T-cell (primary cell): ENCODE measurements around the gene LRRC4C. TPM values are rescaled to one million over a fixed set of nuclear protein-coding genes. Genes with fewer than 3 reads are reported as not detected.

Experiments
- ATAC-seq, 4 experiments: fragments of 200-7000 bp in 3 of 4; fragments of 150-1000 bp in 1 of 4; cut with Tn5 transposase; replicated peaks in 1 of 4; 1 replicate in 3 of 4; 2 replicates in 1 of 4; pipeline ENCODE4 v1.10.0; 2021; ENCODE audit warnings: moderate library complexity in 3 of 4, mild to moderate bottlenecking in 2 of 4, moderate number of reproducible peaks in 1 of 4
- CTCF ChIA-PET, 2 donors: fragments of 300-600 bp; sonication (Branson Sonifier 250); formaldehyde crosslinking; loops; one replicate each; lab custom pipeline; 2022; ENCODE audit warnings: antibody characterized with exemption in 2 of 2; lab: Charles Lee
- POLR2A ChIA-PET, 2 donors: fragments of 300-600 bp; sonication (Branson Sonifier 250); formaldehyde crosslinking; loops; one replicate each; lab custom pipeline; 2022; ENCODE audit warnings: antibody characterized with exemption in 2 of 2; lab: Charles Lee
- DNase-seq, 35 experiments: peaks; one replicate each; pipeline versions ENCODE4 v3.0.0 to v3.0.0-alpha.2; 2013 to 2023
- H3K27ac ChIP-seq: one replicate; pipeline ENCODE4 v1.5.1; 2013; ENCODE audit warnings: low read length
- H3K27me3 ChIP-seq, 2 experiments: replicated peaks in 1 of 2; 1 replicate in 1 of 2; 2 replicates in 1 of 2; pipeline versions ENCODE4 v1.6.1 to v1.7.0; 2013; ENCODE audit warnings: low read length in 1 of 2, mixed read lengths in 1 of 2; ENCODE audit not compliant: control insufficient read depth in 2 of 2, insufficient read depth in 2 of 2; ENCODE audit errors: extremely low read depth in 1 of 2
- H3K36me3 ChIP-seq, 2 donors: 1 replicate in 1 of 2; 2 replicates in 1 of 2; pipeline versions ENCODE4 v1.6.1 to v1.7.0; 2013; ENCODE audit warnings: low read length in 1 of 2; ENCODE audit not compliant: control insufficient read depth in 2 of 2, insufficient read depth in 1 of 2; ENCODE audit errors: extremely low read depth in 1 of 2
- H3K4me1 ChIP-seq, 2 experiments: 1 replicate in 1 of 2; 2 replicates in 1 of 2; pipeline versions ENCODE4 v1.6.1 to v1.7.0; 2013; ENCODE audit warnings: low read length in 2 of 2, mixed read lengths in 1 of 2; ENCODE audit not compliant: insufficient read depth in 2 of 2, control insufficient read depth in 1 of 2; ENCODE audit errors: extremely low read depth in 1 of 2
- H3K4me3 ChIP-seq, 2 donors: 1 replicate in 1 of 2; 2 replicates in 1 of 2; pipeline versions ENCODE4 v1.5.1 to v1.7.0; 2013; ENCODE audit warnings: mild to moderate bottlenecking in 2 of 2, low read length in 1 of 2, moderate library complexity in 1 of 2; ENCODE audit not compliant: control insufficient read depth in 1 of 2; ENCODE audit errors: extremely low read depth in 1 of 2
- H3K9me3 ChIP-seq: 2 replicates; pipeline ENCODE4 v1.7.0; 2013
- H3K27ac Mint-ChIP-seq, 2 donors: one replicate each; pipeline ENCODE4 v1.8.0; 2020 to 2021; ENCODE audit warnings: mild to moderate bottlenecking in 2 of 2, mixed read lengths in 2 of 2
- H3K27me3 Mint-ChIP-seq, 2 donors: one replicate each; pipeline ENCODE4 v1.8.0; 2021 to 2022; ENCODE audit warnings: mixed read lengths in 2 of 2
- H3K36me3 Mint-ChIP-seq: one replicate; pipeline ENCODE4 v1.8.0; 2021; ENCODE audit warnings: mixed read lengths
- H3K4me1 Mint-ChIP-seq, 3 donors: one replicate each; pipeline ENCODE4 v1.8.0; 2020 to 2022; ENCODE audit warnings: mixed read lengths in 3 of 3, mild to moderate bottlenecking in 1 of 3
- H3K4me3 Mint-ChIP-seq, 3 donors: one replicate each; pipeline ENCODE4 v1.8.0; 2020 to 2022; ENCODE audit warnings: mild to moderate bottlenecking in 3 of 3, mixed read lengths in 3 of 3, moderate library complexity in 3 of 3
- H3K9me3 Mint-ChIP-seq, 3 donors: one replicate each; pipeline ENCODE4 v1.8.0; 2020 to 2022; ENCODE audit warnings: mixed read lengths in 3 of 3
- WGBS: methylation state at CpG from one replicate; pipeline ENCODE4 v1.1.5; 2013; ENCODE audit warnings: missing lambda C conversion rate; ENCODE audit not compliant: insufficient coverage; 5-methylcytosine and 5-hydroxymethylcytosine counted together
- total RNA-seq, 35 experiments: library from RNA in 6 of 35; stranded (reverse) in 6 of 35; fragments of 120-200 nt in 1 of 35; gene quantifications; one replicate each; pipeline versions ENCODE4 v1.2.1 to v1.2.4 and lab custom pipeline; 2013 to 2026

LRRC4C gene
- total RNA-seq, 5 donors from 2014 or later (not counting 1 experiment from before 2014, with no cell fraction given), result not detected

- ChIA-PET POLR2A (no interaction called here), CTCF (no interaction called here)
- Histone ChIP-seq H3K4me1 (no peaks in the 10 kb centered on the region), H3K27me3 (no peaks in the 10 kb centered on the region), H3K9me3 (no peaks in the 10 kb centered on the region), H3K36me3 (no peaks in the 10 kb centered on the region), H3K27ac (no peak overlapping the region), H3K4me3 (no peak overlapping the region)
- H3K4me1 Mint-ChIP-seq, result no peaks in the 10 kb centered on the region
- no peaks in the 10 kb centered on the region for H3K36me3 Mint-ChIP-seq
- H3K4me3 Mint-ChIP-seq, result no peak overlapping the region
- DNase-seq (no peak), ATAC-seq (no peak)
- WGBS, result no CpG with 5 or more reads among the region's 3 CpGs
- H3K9me3 Mint-ChIP-seq, result peaks cover 4 to 25% (median 18%) of the 10 kb centered on the region in 3 donors
- no peak overlapping the region for H3K27ac Mint-ChIP-seq
- H3K27me3 Mint-ChIP-seq, result no peaks in the 10 kb centered on the region
Observed at GRCh38 chr11:41289408-41289807, 170.0 kb downstream of the LRRC4C start.

- ATAC-seq, result no peak
- CTCF ChIA-PET, result no interaction called here
Observed at GRCh38 chr11:41286751-41287150, 172.7 kb downstream of the LRRC4C start.

GRCh38 chr11:41284354-41284753 lies 175.1 kb downstream of the LRRC4C start:
- ATAC-seq (no peak), DNase-seq (no peak)
- H3K36me3 Mint-ChIP-seq, result no peaks in the 10 kb centered on the region
- H3K4me3 ChIP-seq, result no peak overlapping the region
- no peaks in the 10 kb centered on the region for H3K36me3 ChIP-seq
- ChIA-PET POLR2A (no interaction called here), CTCF (no interaction called here)
- no peak overlapping the region for H3K27ac Mint-ChIP-seq
- H3K4me1 ChIP-seq, result no peaks in the 10 kb centered on the region
- H3K27me3 ChIP-seq, result no peaks in the 10 kb centered on the region
- 80% methylated on average over 2 of the region's 3 CpGs for WGBS
- no peaks in the 10 kb centered on the region for H3K27me3 Mint-ChIP-seq
- H3K9me3 ChIP-seq, result no peaks in the 10 kb centered on the region
- no peaks in the 10 kb centered on the region for H3K4me1 Mint-ChIP-seq
- peaks cover 12 to 17% (median 15%) of the 10 kb centered on the region in 3 donors for H3K9me3 Mint-ChIP-seq
- no peak overlapping the region for H3K27ac ChIP-seq
- H3K4me3 Mint-ChIP-seq, result no peak overlapping the region

More at GRCh38 chr11:41286751-41287150, 172.7 kb downstream of the LRRC4C start:
- H3K4me3 Mint-ChIP-seq, result no peak overlapping the region
- no peaks in the 10 kb centered on the region for H3K36me3 ChIP-seq
- H3K4me3 ChIP-seq, result no peak overlapping the region
- H3K4me1 ChIP-seq, result no peaks in the 10 kb centered on the region
- no peak for DNase-seq
- H3K9me3 ChIP-seq, result no peaks in the 10 kb centered on the region
- peaks cover 9 to 22% (median 15%) of the 10 kb centered on the region in 3 donors for H3K9me3 Mint-ChIP-seq
- no peak overlapping the region for H3K27ac Mint-ChIP-seq
- H3K27me3 Mint-ChIP-seq, result no peaks in the 10 kb centered on the region
- H3K36me3 Mint-ChIP-seq, result no peaks in the 10 kb centered on the region
- no peaks in the 10 kb centered on the region for H3K4me1 Mint-ChIP-seq
- H3K27ac ChIP-seq, result no peak overlapping the region
- POLR2A ChIA-PET, result no interaction called here
- H3K27me3 ChIP-seq, result no peaks in the 10 kb centered on the region

GRCh38 chr11:41283191-41283930 lies 176.1 kb downstream of the LRRC4C start:
- Mint-ChIP-seq H3K9me3 (peaks cover 13 to 18% (median 17%) of the 10 kb centered on the region in 3 donors), H3K27me3 (no peaks in the 10 kb centered on the region), H3K4me3 (no peak overlapping the region), H3K4me1 (no peaks in the 10 kb centered on the region), H3K27ac (no peak overlapping the region), H3K36me3 (no peaks in the 10 kb centered on the region)
- CTCF ChIA-PET, result no interaction called here
- H3K9me3 ChIP-seq, result no peaks in the 10 kb centered on the region
- POLR2A ChIA-PET, result no interaction called here
- H3K4me1 ChIP-seq, result no peaks in the 10 kb centered on the region
- DNase-seq (no peak), ATAC-seq (no peak)
- H3K4me3 ChIP-seq, result no peak overlapping the region
- no peaks in the 10 kb centered on the region for H3K27me3 ChIP-seq
- no peaks in the 10 kb centered on the region for H3K36me3 ChIP-seq
- H3K27ac ChIP-seq, result no peak overlapping the region
- WGBS, result no CpG with 5 or more reads among the region's 6 CpGs

GRCh38 chr11:41282395-41282794 lies 177.1 kb downstream of the LRRC4C start:
- Histone ChIP-seq H3K4me3 (no peak overlapping the region), H3K27ac (no peak overlapping the region), H3K36me3 (no peaks in the 10 kb centered on the region), H3K9me3 (no peaks in the 10 kb centered on the region), H3K27me3 (no peaks in the 10 kb centered on the region), H3K4me1 (no peaks in the 10 kb centered on the region)
- no peak overlapping the region for H3K27ac Mint-ChIP-seq
- DNase-seq (no peak), ATAC-seq (no peak)
- no peak overlapping the region for H3K4me3 Mint-ChIP-seq
- no peaks in the 10 kb centered on the region for H3K27me3 Mint-ChIP-seq
- CTCF ChIA-PET, result no interaction called here
- POLR2A ChIA-PET, result no interaction called here
- H3K36me3 Mint-ChIP-seq, result no peaks in the 10 kb centered on the region
- H3K4me1 Mint-ChIP-seq, result no peaks in the 10 kb centered on the region
- 82% methylated on average over 5 of the region's 5 CpGs for WGBS
- peaks cover 13 to 23% (median 17%) of the 10 kb centered on the region in 3 donors for H3K9me3 Mint-ChIP-seq

- no peaks in the 10 kb centered on the region for H3K36me3 Mint-ChIP-seq
- H3K9me3 Mint-ChIP-seq, result peaks cover 13 to 22% (median 18%) of the 10 kb centered on the region in 3 donors
- CTCF ChIA-PET, result interaction anchor here in 1 of 2 donors (0.6 kb wide), 1 partner anchor 19 kb away, joined by 3 read pairs; no protein-coding TSS in a partner anchor
- Histone ChIP-seq H3K27ac (no peak overlapping the region), H3K36me3 (no peaks in the 10 kb centered on the region), H3K4me1 (no peaks in the 10 kb centered on the region), H3K9me3 (no peaks in the 10 kb centered on the region), H3K4me3 (no peak overlapping the region), H3K27me3 (no peaks in the 10 kb centered on the region)
- DNase-seq, result no peak
- no peak overlapping the region for H3K4me3 Mint-ChIP-seq
- H3K27ac Mint-ChIP-seq, result no peak overlapping the region
- H3K4me1 Mint-ChIP-seq, result no peaks in the 10 kb centered on the region
- no peak for ATAC-seq
- POLR2A ChIA-PET, result no interaction called here
- 88% methylated on average over 3 of the region's 7 CpGs for WGBS
- H3K27me3 Mint-ChIP-seq, result no peaks in the 10 kb centered on the region
Observed at GRCh38 chr11:41281131-41281742, 178.2 kb downstream of the LRRC4C start.
